A673 (cell line): ENCODE data around the gene TTC36. TPM values are rescaled to one million over a fixed set of nuclear protein-coding genes. Genes with fewer than 3 reads are reported as not detected.
"Not testable (repeated sequence)": the region's sequence is repeated elsewhere in the genome, so short reads cannot be mapped to it uniquely, and the experiment has no call there.

ENCODE experiments used
- BruUV-seq: library from RNA; stranded (reverse); fragments of 400-500 nt; replicated peaks from 2 replicates; lab custom pipeline; 2021; lab: Mats Ljungman, UMichigan
- CTCF ChIA-PET: fragments of 300-600 bp; sonication (Branson Sonifier 250); formaldehyde crosslinking; loops from one replicate; lab custom pipeline; 2022; ENCODE audit warnings: antibody characterized with exemption; lab: Charles Lee
- POLR2A ChIA-PET: fragments of 300-600 bp; sonication (Branson Sonifier 250); formaldehyde crosslinking; loops from one replicate; lab custom pipeline; 2022; ENCODE audit warnings: antibody characterized with exemption; ENCODE audit not compliant: low non-redundant PET; lab: Charles Lee
- DNase-seq: peaks from one replicate; pipeline ENCODE4 v3.0.0-alpha.2; 2015; ENCODE audit warnings: low spot score
- H3K27ac ChIP-seq: fragments of 200-600 bp; sonication (generic); 2 replicates; pipeline ENCODE4 v1.5.1; 2016; ENCODE audit warnings: mixed run types, low read depth, mild to moderate bottlenecking, mixed read lengths, antibody characterized with exemption, low read length; ENCODE audit not compliant: poor library complexity, severe bottlenecking
- H3K27me3 ChIP-seq: fragments of 200-600 bp; sonication (generic); replicated peaks from 2 replicates; pipeline ENCODE4 v1.6.1; 2017; ENCODE audit warnings: mixed run types, low read depth, mild to moderate bottlenecking, mixed read lengths, antibody characterized with exemption, low read length; ENCODE audit not compliant: insufficient read depth, poor library complexity
- H3K36me3 ChIP-seq: fragments of 200-600 bp; sonication (generic); 2 replicates; pipeline ENCODE4 v1.6.1; 2016; ENCODE audit warnings: mixed run types, mild to moderate bottlenecking, mixed read lengths, antibody characterized with exemption, low read length; ENCODE audit not compliant: insufficient read depth, poor library complexity, severe bottlenecking
- H3K4me1 ChIP-seq: fragments of 200-600 bp; sonication (generic); 2 replicates; pipeline ENCODE4 v1.6.1; 2017; ENCODE audit warnings: mixed run types, mild to moderate bottlenecking, mixed read lengths, antibody characterized with exemption, low read length; ENCODE audit not compliant: insufficient read depth, poor library complexity, severe bottlenecking
- H3K4me3 ChIP-seq: fragments of 200-600 bp; sonication (generic); 2 replicates; pipeline ENCODE4 v1.5.1; 2016; ENCODE audit warnings: low read depth, mixed run types, mild to moderate bottlenecking, mixed read lengths, low read length; ENCODE audit not compliant: poor library complexity, severe bottlenecking
- H3K9me3 ChIP-seq: fragments of 200-600 bp; sonication (generic); 2 replicates; pipeline ENCODE4 v1.6.1; 2016; ENCODE audit warnings: mixed run types, low read depth, mild to moderate bottlenecking, mixed read lengths, antibody characterized with exemption, low read length; ENCODE audit not compliant: poor library complexity, severe bottlenecking
- EZH2 ChIP-seq: fragments of 200-600 bp; sonication (generic); IDR thresholded peaks from 2 replicates; pipeline ENCODE4 v1.6.1; 2017; ENCODE audit warnings: borderline replicate concordance, low read depth, mild to moderate bottlenecking, mixed read lengths, antibody characterized with exemption, low read length; ENCODE audit not compliant: poor library complexity, severe bottlenecking
- intact Hi-C: fragments of 100-400 bp; cut with micrococcal nuclease; formaldehyde crosslinking; loops from one replicate; pipeline ENCODE4 v1.10.0; 2022; ENCODE audit not compliant: unreplicated experiment
- total RNA-seq: library from RNA; stranded (reverse); gene quantifications from 2 replicates; pipeline ENCODE4 v1.2.3, GENCODE V29; 2021
- TF ChIP-seq, protein P1 (sequence below): fragments of 300-800, 200-600 bp; sonication (generic); conservative IDR thresholded peaks from 2 replicates; pipeline ENCODE4 v1.5.1; 2017; ENCODE audit warnings: low read depth, mild to moderate bottlenecking, antibody characterized with exemption, low read length, moderate library complexity, mixed read lengths

TTC36 gene
- total RNA-seq, 1 experiment from 2014 or later = 0.39 TPM

DNA sequence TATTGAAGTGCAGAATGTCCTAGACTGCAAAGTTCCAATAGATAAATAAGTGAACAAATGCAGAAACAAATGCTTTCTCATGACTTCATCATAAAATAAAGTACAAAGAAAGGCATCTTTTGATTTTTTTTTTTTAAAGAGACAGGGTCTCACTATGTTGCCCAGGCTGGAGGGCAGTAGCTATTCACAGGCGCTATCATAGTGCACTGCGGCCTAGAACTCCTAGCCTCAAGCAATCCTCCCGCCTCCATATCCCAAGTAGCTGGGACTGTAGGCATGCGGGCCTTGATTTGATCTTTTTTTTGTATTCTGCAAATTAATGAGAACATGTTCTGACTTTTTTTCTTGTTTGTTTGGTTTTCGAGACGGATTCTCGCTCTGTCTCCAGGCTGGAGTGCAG, 47.4 kb downstream of the TTC36 start:
- CTCF ChIA-PET = interaction anchor here (0.7 kb wide), 1 partner anchor 44 kb away, joined by 3 read pairs; no protein-coding TSS in a partner anchor

DNA sequence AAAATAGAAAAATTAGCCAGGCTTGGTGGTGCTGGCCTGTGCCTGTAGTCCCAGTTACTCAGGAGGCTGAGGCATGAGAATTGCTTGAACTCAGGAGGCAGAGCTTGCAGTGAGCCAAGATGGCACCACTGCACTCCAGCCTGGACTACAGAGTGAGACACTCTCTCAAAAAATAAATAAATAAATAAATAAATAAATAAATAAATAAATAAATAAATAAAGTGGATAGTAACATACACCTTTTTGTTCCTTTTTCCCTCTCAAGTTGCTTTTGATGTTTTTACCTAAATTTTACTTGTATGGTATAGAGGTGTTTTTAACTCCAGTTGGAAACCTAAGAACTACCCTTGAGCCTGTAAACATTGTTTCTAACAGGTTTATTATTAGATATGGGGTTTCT, 50.7 kb downstream of the TTC36 start:
- BruUV-seq = not testable (repeated sequence)

More for the DNA sequence above, 47.4 kb downstream of the TTC36 start:
- Histone ChIP-seq H3K4me3 (no peak overlapping the region), H3K4me1 (peaks cover 28% of the 10 kb centered on the region), H3K36me3 (no peaks in the 10 kb centered on the region), H3K27ac (no peak overlapping the region), H3K9me3 (no peaks in the 10 kb centered on the region), H3K27me3 (no peaks in the 10 kb centered on the region)
- DNase-seq = no peak
- BruUV-seq = no TSS peak
- intact Hi-C loops = no loop called here
- TF ChIP-seq EZH2 = no peak
- TF ChIP-seq, protein P1, sequence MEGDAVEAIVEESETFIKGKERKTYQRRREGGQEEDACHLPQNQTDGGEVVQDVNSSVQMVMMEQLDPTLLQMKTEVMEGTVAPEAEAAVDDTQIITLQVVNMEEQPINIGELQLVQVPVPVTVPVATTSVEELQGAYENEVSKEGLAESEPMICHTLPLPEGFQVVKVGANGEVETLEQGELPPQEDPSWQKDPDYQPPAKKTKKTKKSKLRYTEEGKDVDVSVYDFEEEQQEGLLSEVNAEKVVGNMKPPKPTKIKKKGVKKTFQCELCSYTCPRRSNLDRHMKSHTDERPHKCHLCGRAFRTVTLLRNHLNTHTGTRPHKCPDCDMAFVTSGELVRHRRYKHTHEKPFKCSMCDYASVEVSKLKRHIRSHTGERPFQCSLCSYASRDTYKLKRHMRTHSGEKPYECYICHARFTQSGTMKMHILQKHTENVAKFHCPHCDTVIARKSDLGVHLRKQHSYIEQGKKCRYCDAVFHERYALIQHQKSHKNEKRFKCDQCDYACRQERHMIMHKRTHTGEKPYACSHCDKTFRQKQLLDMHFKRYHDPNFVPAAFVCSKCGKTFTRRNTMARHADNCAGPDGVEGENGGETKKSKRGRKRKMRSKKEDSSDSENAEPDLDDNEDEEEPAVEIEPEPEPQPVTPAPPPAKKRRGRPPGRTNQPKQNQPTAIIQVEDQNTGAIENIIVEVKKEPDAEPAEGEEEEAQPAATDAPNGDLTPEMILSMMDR = no peak
- POLR2A ChIA-PET = no interaction called here

More for the DNA sequence above, 50.7 kb downstream of the TTC36 start:
- H3K27me3 ChIP-seq, POLR2A ChIA-PET, H3K27ac ChIP-seq, intact Hi-C loops, CTCF ChIA-PET, H3K4me3 ChIP-seq, H3K9me3 ChIP-seq, DNase-seq: not testable (repeated sequence)
- peaks cover 23% of the 10 kb centered on the region for H3K4me1 ChIP-seq
- H3K36me3 ChIP-seq = peaks cover 21% of the 10 kb centered on the region

Other genes with a start within 250 kb of the TTC36 start
- gene CD3E, start 222.7 kb upstream of the TTC36 start, total RNA-seq = not detected in 2 replicates
- gene CD3D, start 184.8 kb upstream of the TTC36 start, total RNA-seq = not detected in 2 replicates
- gene CD3G, start 183.1 kb upstream of the TTC36 start, total RNA-seq = not detected in 2 replicates
- gene UBE4A, start 167.9 kb upstream of the TTC36 start, total RNA-seq = 52.0 and 54.2 TPM in 2 replicates
- 303 and 334 TPM in 2 replicates for gene ATP5MG, start 125.9 kb upstream of the TTC36 start, total RNA-seq
- gene KMT2A, start 91.0 kb upstream of the TTC36 start, total RNA-seq = 116 and 121 TPM in 2 replicates
- gene TMEM25, start 3.7 kb downstream of the TTC36 start, total RNA-seq = 13.2 and 13.4 TPM in 2 replicates
- 34.3 and 34.6 TPM in 2 replicates for gene IFT46, start 38.5 kb downstream of the TTC36 start, total RNA-seq
- 217 and 220 TPM in 2 replicates for gene ARCN1, start 44.9 kb downstream of the TTC36 start, total RNA-seq
- gene PHLDB1, start 80.1 kb downstream of the TTC36 start, total RNA-seq = 48.7 and 58.7 TPM in 2 replicates
- gene TREH, start 152.2 kb downstream of the TTC36 start, total RNA-seq = not detected in 2 replicates